Activated naive CD4-positive, alpha-beta T cell treated with anti-CD3 and anti-CD28 coated beads, Interleukin-2, amount 50 U/mL, for 24 hours (primary cell): Measurements from ENCODE around the gene SH3RF3.

Source experiments
- H3K27ac Mint-ChIP-seq: one replicate; pipeline ENCODE4 v1.8.0; 2021; ENCODE audit warnings: mild to moderate bottlenecking, mixed read lengths
- H3K27me3 Mint-ChIP-seq: one replicate; pipeline ENCODE4 v1.8.0; 2021; ENCODE audit warnings: mixed read lengths
- H3K36me3 Mint-ChIP-seq: one replicate; pipeline ENCODE4 v1.8.0; 2021; ENCODE audit warnings: mixed read lengths
- H3K4me1 Mint-ChIP-seq: one replicate; pipeline ENCODE4 v1.8.0; 2021; ENCODE audit warnings: mixed read lengths
- H3K4me3 Mint-ChIP-seq: one replicate; pipeline ENCODE4 v1.8.0; 2021; ENCODE audit warnings: mild to moderate bottlenecking, mixed read lengths
- H3K9me3 Mint-ChIP-seq: one replicate; pipeline ENCODE4 v1.8.0; 2021; ENCODE audit warnings: mixed read lengths

SH3RF3 gene

DNA sequence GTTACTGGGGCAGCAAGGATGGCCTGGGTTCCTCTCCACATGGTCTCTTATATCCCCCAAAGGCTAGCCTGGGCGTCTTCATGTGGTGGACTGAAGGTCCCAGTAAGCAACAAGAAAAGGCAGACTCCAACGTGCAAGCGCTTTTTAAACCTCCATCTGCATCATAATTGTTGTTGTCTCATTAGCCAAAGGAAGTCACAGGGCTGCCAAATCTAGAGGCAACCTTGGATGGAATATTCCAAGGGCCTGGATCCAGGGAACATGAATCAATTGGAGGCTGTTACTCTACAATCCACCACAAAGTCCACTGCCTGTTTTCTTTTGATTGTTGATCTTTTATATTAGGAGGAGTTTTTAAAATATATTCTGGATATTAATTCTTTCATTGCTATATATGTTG, 118.8 kb downstream of the SH3RF3 start:
- H3K36me3 Mint-ChIP-seq: no peaks in the 10 kb centered on the region
- H3K27ac Mint-ChIP-seq: no peak overlapping the region
- peaks cover 8% of the 10 kb centered on the region for H3K4me1 Mint-ChIP-seq
- H3K4me3 Mint-ChIP-seq: no peak overlapping the region
- H3K27me3 Mint-ChIP-seq: no peaks in the 10 kb centered on the region
- H3K9me3 Mint-ChIP-seq: no peaks in the 10 kb centered on the region

DNA sequence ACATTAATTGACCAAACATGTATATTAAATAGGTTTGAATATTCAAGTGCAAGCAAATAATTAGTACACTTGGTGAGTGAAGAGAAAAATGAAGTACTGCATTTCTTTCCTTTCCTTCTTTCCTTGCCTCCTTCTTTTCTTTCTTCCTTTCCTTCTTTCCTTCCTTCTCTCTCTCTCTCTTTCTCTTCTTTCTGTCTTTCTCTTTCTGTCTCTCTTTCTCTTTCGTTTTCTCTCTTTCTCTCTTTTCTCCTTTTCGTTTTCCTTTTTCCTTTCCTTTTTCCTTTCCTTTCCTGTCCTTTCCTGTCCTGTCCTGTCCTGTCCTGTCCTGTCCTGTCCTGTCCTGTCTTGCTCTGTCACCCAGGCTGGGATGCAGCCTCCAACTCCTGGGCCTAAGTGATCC, 119.6 kb downstream of the SH3RF3 start:
- Mint-ChIP-seq H3K4me3 (no peak overlapping the region), H3K4me1 (peaks cover 8% of the 10 kb centered on the region), H3K9me3 (no peaks in the 10 kb centered on the region), H3K36me3 (no peaks in the 10 kb centered on the region), H3K27me3 (no peaks in the 10 kb centered on the region), H3K27ac (no peak overlapping the region)

GRCh38 chr2:109253217-109253616, 124.2 kb downstream of the SH3RF3 start:
- Mint-ChIP-seq H3K27ac (no peak overlapping the region), H3K4me3 (no peak overlapping the region)

GRCh38 chr2:109254174-109254904, 125.3 kb downstream of the SH3RF3 start:
- Mint-ChIP-seq H3K36me3 (no peaks in the 10 kb centered on the region), H3K27ac (no peak overlapping the region), H3K27me3 (no peaks in the 10 kb centered on the region), H3K9me3 (no peaks in the 10 kb centered on the region), H3K4me1 (peaks cover 24% of the 10 kb centered on the region), H3K4me3 (no peak overlapping the region)

More at GRCh38 chr2:109253217-109253616, 124.2 kb downstream of the SH3RF3 start:
- Mint-ChIP-seq H3K9me3 (no peaks in the 10 kb centered on the region), H3K4me1 (peaks cover 26% of the 10 kb centered on the region), H3K27me3 (no peaks in the 10 kb centered on the region), H3K36me3 (no peaks in the 10 kb centered on the region)

DNA sequence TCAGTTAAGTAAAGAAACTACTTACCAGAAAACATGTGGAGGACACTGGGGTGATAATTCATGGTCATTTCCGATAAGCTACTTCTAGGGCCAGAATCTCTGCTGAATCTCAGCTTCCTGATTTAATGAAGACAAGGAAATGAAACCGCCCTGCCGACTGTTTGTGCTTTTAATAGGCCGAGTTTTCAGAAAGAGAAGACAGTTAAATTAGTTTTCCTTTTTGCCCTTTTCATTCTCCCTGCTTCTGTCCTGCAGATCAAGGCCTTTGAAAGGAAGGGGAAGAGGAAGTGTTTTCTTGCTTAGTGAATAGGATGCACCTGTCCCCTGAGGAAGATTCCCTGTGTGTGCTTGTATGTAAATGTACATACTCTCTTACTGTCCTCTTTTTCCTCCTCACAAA, 126.6 kb downstream of the SH3RF3 start:
- Mint-ChIP-seq H3K4me3 (no peak overlapping the region), H3K36me3 (no peaks in the 10 kb centered on the region), H3K27ac (no peak overlapping the region), H3K9me3 (no peaks in the 10 kb centered on the region), H3K4me1 (peaks cover 35% of the 10 kb centered on the region), H3K27me3 (no peaks in the 10 kb centered on the region)

DNA sequence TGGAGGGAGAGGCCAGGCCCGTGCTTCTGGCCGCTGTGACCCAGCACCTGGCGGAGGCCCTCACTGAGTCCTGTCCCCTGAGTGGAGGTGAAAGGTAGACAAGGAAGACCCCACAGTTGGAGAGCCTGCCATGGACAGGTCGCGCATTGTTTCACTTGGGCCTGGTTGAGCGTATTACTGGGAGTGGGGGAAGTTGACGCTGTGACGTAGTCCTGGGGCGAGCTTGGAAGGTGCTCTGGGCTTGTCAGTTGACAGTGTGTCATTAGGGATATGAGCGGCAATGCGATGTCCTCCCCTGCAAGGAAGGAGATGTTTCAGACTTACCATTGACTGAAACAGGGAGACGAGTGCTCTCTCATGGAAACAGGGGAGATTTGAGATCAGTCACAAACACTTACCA, 127.1 kb downstream of the SH3RF3 start:
- Mint-ChIP-seq H3K4me1 (peaks cover 35% of the 10 kb centered on the region), H3K36me3 (no peaks in the 10 kb centered on the region), H3K9me3 (no peaks in the 10 kb centered on the region), H3K27me3 (no peaks in the 10 kb centered on the region), H3K27ac (no peak overlapping the region), H3K4me3 (no peak overlapping the region)

- no peak overlapping the region for H3K4me3 Mint-ChIP-seq
- peaks cover 35% of the 10 kb centered on the region for H3K4me1 Mint-ChIP-seq
- no peaks in the 10 kb centered on the region for H3K36me3 Mint-ChIP-seq
- no peak overlapping the region for H3K27ac Mint-ChIP-seq
- no peaks in the 10 kb centered on the region for H3K9me3 Mint-ChIP-seq
- no peaks in the 10 kb centered on the region for H3K27me3 Mint-ChIP-seq
Measured at GRCh38 chr2:109256921-109257320, 127.9 kb downstream of the SH3RF3 start.

- Mint-ChIP-seq H3K4me3 (no peak overlapping the region), H3K27me3 (no peaks in the 10 kb centered on the region), H3K9me3 (no peaks in the 10 kb centered on the region), H3K36me3 (no peaks in the 10 kb centered on the region), H3K27ac (no peak overlapping the region), H3K4me1 (peaks cover 35% of the 10 kb centered on the region)
Measured at GRCh38 chr2:109257653-109258052, 128.6 kb downstream of the SH3RF3 start.

DNA sequence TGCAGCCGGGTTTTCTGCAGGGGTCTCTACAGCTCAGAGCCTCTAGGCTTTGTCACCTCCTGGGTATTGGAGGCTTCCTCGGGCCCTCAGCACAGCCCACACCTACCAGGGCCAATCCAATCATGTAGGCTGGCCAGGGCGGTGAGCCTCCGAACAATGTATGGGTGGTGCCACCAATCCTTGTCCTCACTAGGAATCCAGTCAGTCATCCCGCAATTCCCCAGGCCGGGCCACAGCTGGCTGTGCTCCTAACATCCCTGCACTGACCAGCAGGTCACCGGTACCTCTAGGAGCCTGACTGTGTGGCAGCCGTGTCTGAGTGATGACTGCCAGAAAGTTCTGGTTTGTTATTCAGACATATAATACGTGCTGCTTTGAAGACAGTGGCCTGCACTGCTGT, 129.4 kb downstream of the SH3RF3 start:
- no peaks in the 10 kb centered on the region for H3K27me3 Mint-ChIP-seq

GRCh38 chr2:109258905-109259540, 130.0 kb downstream of the SH3RF3 start:
- Mint-ChIP-seq H3K36me3 (no peaks in the 10 kb centered on the region), H3K27ac (no peak overlapping the region), H3K4me3 (no peak overlapping the region), H3K4me1 (peaks cover 35% of the 10 kb centered on the region), H3K9me3 (no peaks in the 10 kb centered on the region), H3K27me3 (no peaks in the 10 kb centered on the region)

More for the DNA sequence above, 129.4 kb downstream of the SH3RF3 start:
- Mint-ChIP-seq H3K9me3 (no peaks in the 10 kb centered on the region), H3K27ac (no peak overlapping the region), H3K4me3 (no peak overlapping the region), H3K4me1 (peaks cover 35% of the 10 kb centered on the region), H3K36me3 (no peaks in the 10 kb centered on the region)

DNA sequence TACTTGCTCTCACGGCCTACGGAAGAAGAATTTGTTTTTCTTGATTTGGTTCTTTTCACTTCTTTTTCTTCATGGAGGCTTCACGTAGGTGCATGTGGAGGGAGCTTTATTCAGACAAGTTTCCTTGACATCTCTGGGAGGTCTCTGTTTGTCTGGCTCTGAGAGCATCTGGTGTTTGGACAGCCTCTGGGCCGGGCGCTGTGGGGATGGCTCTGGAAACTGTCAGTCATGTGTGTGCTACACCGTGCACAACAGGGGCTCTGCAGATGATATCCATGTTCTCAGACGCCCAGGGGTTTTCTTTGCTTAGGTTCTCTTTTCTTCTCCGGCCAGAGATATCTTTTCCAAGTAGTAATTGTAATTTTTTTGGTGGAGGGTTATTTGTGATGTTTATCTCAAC, 130.7 kb downstream of the SH3RF3 start:
- Mint-ChIP-seq H3K9me3 (no peaks in the 10 kb centered on the region), H3K4me1 (peaks cover 30% of the 10 kb centered on the region), H3K4me3 (no peak overlapping the region), H3K27me3 (no peaks in the 10 kb centered on the region), H3K27ac (no peak overlapping the region), H3K36me3 (no peaks in the 10 kb centered on the region)

DNA sequence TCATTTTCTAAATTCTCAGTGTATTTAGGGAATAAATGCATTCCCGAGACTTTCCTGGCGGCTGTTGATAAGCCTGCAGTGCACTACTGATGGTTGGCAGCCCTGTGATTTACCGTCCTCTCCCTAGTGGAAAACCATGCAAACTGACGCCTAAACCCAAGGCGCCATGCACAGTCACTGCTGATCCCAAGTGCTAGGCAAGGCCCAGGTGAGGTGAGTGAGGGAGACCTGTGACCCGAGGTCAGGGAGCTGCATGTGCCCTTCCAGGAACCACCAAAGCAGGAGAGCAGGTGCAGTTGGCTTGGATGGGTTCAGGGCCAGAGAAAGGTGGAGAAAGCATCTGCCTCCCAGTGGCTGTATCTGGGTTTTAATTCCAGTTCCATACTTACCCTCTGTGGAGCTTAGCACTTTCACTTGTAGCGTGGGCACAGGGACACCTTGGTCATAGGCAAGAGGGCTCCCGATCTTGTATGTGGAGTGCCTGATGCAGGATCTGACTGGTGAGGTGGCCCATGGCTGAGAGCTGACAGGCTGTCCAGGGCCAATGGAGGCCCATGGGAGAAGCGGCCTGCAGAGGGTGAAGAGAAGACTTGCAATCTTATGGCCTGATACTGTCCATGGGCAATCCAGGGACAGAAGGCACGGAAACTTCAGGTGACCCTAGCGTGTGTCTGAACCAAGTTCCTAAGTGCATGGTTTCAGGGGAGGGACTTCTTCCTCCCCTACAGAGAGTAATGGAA, 131.3 kb downstream of the SH3RF3 start:
- Mint-ChIP-seq H3K4me1 (peaks cover 26% of the 10 kb centered on the region), H3K4me3 (no peak overlapping the region), H3K27ac (no peak overlapping the region), H3K9me3 (no peaks in the 10 kb centered on the region), H3K27me3 (no peaks in the 10 kb centered on the region), H3K36me3 (no peaks in the 10 kb centered on the region)

DNA sequence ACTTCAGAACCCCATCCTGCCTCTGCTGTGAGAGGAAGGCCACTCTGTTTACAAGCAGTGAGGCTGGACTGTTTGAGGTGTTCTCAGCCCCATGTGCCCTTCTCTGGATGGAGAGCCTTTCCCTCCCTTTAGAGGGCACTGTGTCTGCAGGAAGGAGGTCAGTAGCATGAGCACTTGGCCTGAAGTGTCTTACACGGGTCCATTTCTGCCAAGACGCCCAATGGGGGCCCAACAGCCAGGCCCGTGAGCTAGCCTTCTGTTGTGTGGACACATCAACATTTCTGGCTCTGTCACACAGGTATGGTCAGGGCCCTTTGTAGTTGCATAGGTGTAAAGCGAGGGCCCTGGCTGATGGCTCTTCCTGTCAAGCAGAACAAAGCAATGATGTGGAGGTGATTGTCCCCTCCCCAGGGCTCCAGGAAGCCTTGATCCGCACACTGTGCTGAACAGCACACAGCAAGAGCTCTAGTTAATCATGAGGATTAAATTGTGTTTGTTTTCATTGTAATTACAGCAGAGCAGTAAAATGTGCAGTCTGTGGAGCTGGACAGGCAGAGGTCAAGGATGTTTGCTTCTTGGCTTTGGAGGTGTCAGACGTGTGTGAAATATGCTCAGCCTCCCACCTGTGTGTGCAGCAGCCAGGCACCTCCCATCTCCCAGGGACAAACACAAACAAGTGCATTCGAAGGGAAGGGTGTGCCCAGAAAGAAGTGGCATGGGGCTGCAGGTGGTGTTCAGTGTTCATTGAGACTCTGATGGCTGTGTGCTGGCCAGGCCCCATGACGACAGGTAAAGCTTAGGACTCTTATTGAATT, 132.1 kb downstream of the SH3RF3 start:
- H3K36me3 Mint-ChIP-seq: no peaks in the 10 kb centered on the region
- no peaks in the 10 kb centered on the region for H3K9me3 Mint-ChIP-seq
- H3K27me3 Mint-ChIP-seq: no peaks in the 10 kb centered on the region
- H3K4me1 Mint-ChIP-seq: peaks cover 18% of the 10 kb centered on the region
- no peak overlapping the region for H3K27ac Mint-ChIP-seq
- no peak overlapping the region for H3K4me3 Mint-ChIP-seq

- no peaks in the 10 kb centered on the region for H3K27me3 Mint-ChIP-seq
- H3K27ac Mint-ChIP-seq: no peak overlapping the region
- H3K4me1 Mint-ChIP-seq: peaks cover 11% of the 10 kb centered on the region
- no peak overlapping the region for H3K4me3 Mint-ChIP-seq
- no peaks in the 10 kb centered on the region for H3K36me3 Mint-ChIP-seq
- no peaks in the 10 kb centered on the region for H3K9me3 Mint-ChIP-seq
Measured at GRCh38 chr2:109261906-109262631, 133.1 kb downstream of the SH3RF3 start.
